Loucy (cell line): ENCODE results near the gene ZSWIM6.

Experiments
- H2AFZ ChIP-seq: fragments of 200-600 bp; sonication (generic); 2 replicates; pipeline ENCODE4 v1.6.0; 2016; ENCODE audit warnings: antibody characterized with exemption, mild to moderate bottlenecking, low read length, moderate library complexity
- H3F3A ChIP-seq: fragments of 200-600 bp; 2 replicates; pipeline ENCODE4 v1.6.0; 2016; ENCODE audit warnings: antibody characterized with exemption, low read depth, mild to moderate bottlenecking
- H3K27me3 ChIP-seq: fragments of 200-600 bp; sonication (generic); 2 replicates; pipeline ENCODE4 v1.6.1; 2014; ENCODE audit warnings: low read length, mild to moderate bottlenecking; ENCODE audit not compliant: insufficient read depth, poor library complexity, severe bottlenecking
- H3K36me3 ChIP-seq: fragments of 200-600 bp; sonication (generic); 2 replicates; pipeline ENCODE4 v1.6.1; 2016; ENCODE audit warnings: low read length; ENCODE audit not compliant: insufficient read depth
- H3K4me1 ChIP-seq: fragments of 200-600 bp; sonication (generic); 2 replicates; pipeline ENCODE4 v1.5.1; 2014; ENCODE audit warnings: low read length, mild to moderate bottlenecking; ENCODE audit not compliant: insufficient read depth, poor library complexity, severe bottlenecking
- H3K4me2 ChIP-seq: fragments of 200-600 bp; sonication (generic); 2 replicates; pipeline ENCODE4 v1.6.0; 2014; ENCODE audit warnings: antibody characterized with exemption, low read length, low read depth, mild to moderate bottlenecking; ENCODE audit not compliant: poor library complexity, severe bottlenecking
- H3K4me3 ChIP-seq: fragments of 200-600 bp; sonication (generic); 2 replicates; pipeline ENCODE4 v1.5.1; 2014; ENCODE audit warnings: low read length, mild to moderate bottlenecking, mixed read lengths; ENCODE audit not compliant: poor library complexity, severe bottlenecking
- H3K79me2 ChIP-seq: fragments of 200-600 bp; sonication (generic); 2 replicates; pipeline ENCODE4 v1.6.1; 2014; ENCODE audit warnings: low read length; ENCODE audit not compliant: insufficient read depth
- H3K9ac ChIP-seq: fragments of 200-600 bp; sonication (generic); 2 replicates; pipeline ENCODE4 v1.6.0; 2014; ENCODE audit warnings: mild to moderate bottlenecking, low read depth, low read length, moderate library complexity; ENCODE audit not compliant: poor library complexity, severe bottlenecking
- H3K9me2 ChIP-seq: fragments of 200-600 bp; sonication (generic); replicated peaks from 2 replicates; pipeline ENCODE4 v1.6.1; 2016; ENCODE audit warnings: low read depth, low read length, mixed read lengths
- H3K9me3 ChIP-seq: fragments of 200-600 bp; sonication (generic); 2 replicates; pipeline ENCODE4 v1.6.1; 2014; ENCODE audit warnings: mild to moderate bottlenecking, antibody characterized with exemption, low read length, low read depth; ENCODE audit not compliant: insufficient read depth
- H4K20me1 ChIP-seq: fragments of 200-600 bp; sonication (generic); 2 replicates; pipeline ENCODE4 v1.6.0; 2014; ENCODE audit warnings: antibody characterized with exemption, low read length, mild to moderate bottlenecking; ENCODE audit not compliant: insufficient read depth, poor library complexity, severe bottlenecking
- EZH2phosphoT487 ChIP-seq: fragments of 200-600 bp; IDR thresholded peaks from 2 replicates; pipeline ENCODE4 v1.6.1; 2018; ENCODE audit warnings: antibody characterized with exemption, mild to moderate bottlenecking, moderate library complexity, borderline replicate concordance
- TF ChIP-seq, protein P1 (sequence below): fragments of 200-600 bp; sonication (generic); conservative IDR thresholded peaks from 2 replicates; pipeline ENCODE4 v1.5.1; 2014; ENCODE audit warnings: mild to moderate bottlenecking, antibody characterized with exemption, low read length

The ZSWIM6 gene

DNA sequence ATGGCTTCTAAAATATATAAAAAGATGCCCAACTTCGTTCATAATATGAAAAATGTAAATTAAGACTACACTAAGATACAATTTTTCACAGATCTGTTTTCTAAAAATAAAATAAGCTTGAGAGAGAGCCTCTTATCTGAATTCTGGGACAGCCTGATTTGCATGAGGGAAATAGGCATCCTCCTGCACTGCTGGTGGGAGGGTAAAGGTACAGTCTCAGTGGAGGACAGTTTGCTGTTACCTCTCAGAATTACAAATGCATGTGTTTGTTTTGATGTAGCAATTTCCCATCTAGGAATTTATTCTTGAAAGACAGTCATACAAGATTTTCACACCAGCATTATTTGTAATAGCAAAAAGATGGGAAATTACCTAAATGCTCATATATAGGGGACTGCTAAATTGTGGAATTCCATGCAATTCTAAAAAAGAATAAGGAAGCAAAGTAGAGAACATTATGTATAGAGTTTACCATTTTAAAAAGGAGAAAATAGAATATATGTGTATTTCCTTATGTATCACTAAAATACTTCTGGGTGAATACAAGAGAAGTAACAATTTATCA lies 75.7 kb downstream of the ZSWIM6 start:
- Histone ChIP-seq H4K20me1 (peaks cover 42% of the 10 kb centered on the region), H2AFZ (no peak overlapping the region), H3K36me3 (no peaks in the 10 kb centered on the region), H3K79me2 (peaks cover 27% of the 10 kb centered on the region), H3F3A (no peaks in the 10 kb centered on the region), H3K9me3 (no peaks in the 10 kb centered on the region), H3K4me3 (no peak overlapping the region), H3K27me3 (no peaks in the 10 kb centered on the region), H3K9me2 (no peaks in the 10 kb centered on the region), H3K4me1 (peaks cover 12% of the 10 kb centered on the region), H3K9ac (no peak overlapping the region), H3K4me2 (peak overlapping the region; percentile 44)
- TF ChIP-seq, protein P1, sequence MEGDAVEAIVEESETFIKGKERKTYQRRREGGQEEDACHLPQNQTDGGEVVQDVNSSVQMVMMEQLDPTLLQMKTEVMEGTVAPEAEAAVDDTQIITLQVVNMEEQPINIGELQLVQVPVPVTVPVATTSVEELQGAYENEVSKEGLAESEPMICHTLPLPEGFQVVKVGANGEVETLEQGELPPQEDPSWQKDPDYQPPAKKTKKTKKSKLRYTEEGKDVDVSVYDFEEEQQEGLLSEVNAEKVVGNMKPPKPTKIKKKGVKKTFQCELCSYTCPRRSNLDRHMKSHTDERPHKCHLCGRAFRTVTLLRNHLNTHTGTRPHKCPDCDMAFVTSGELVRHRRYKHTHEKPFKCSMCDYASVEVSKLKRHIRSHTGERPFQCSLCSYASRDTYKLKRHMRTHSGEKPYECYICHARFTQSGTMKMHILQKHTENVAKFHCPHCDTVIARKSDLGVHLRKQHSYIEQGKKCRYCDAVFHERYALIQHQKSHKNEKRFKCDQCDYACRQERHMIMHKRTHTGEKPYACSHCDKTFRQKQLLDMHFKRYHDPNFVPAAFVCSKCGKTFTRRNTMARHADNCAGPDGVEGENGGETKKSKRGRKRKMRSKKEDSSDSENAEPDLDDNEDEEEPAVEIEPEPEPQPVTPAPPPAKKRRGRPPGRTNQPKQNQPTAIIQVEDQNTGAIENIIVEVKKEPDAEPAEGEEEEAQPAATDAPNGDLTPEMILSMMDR = no peak
- TF ChIP-seq EZH2phosphoT487 = no peak

DNA sequence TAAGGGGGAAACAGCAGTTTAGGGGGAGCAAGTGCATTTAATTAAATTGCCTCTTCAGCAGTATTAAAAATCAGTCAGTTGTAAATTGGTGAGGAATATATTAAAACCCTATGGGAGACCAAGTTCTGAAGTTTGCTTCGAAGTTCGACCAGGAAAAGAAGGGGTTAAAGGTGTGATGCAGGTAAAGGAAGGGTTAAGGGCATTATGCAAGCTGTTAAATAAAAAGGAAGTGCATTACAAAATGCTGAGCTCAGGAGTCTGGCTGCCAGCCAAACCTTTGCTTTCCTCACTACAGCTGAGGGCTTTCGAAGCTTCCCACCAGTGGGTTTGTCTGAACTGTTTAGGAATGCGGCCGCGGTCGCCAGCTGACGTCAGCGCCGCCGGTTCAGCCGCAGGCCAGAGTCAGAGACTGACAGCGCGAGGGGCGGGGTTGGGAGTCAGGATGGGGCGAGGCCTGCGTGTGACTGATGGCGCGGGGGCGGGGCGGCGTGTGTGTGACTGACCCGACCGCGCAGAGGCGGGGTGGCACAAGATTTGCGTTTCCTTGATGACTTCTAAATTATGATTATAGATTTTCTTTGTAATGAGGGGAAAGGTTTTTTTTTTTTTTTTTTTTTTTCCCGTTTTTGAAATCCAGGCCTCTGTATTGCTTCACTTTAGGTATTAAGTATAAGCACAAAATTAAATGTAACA lies 76.6 kb downstream of the ZSWIM6 start:
- Histone ChIP-seq H3K9me2 (no peaks in the 10 kb centered on the region), H3K27me3 (no peaks in the 10 kb centered on the region), H4K20me1 (peaks cover 38% of the 10 kb centered on the region), H2AFZ (no peak overlapping the region), H3K36me3 (no peaks in the 10 kb centered on the region), H3K79me2 (peaks cover 18% of the 10 kb centered on the region), H3K4me3 (peak overlapping the region; percentile 64), H3K4me2 (peak overlapping the region; percentile 78), H3F3A (no peaks in the 10 kb centered on the region), H3K9me3 (no peaks in the 10 kb centered on the region), H3K4me1 (peaks cover 12% of the 10 kb centered on the region), H3K9ac (peak overlapping the region; percentile 23)
- TF ChIP-seq, protein P1 = no peak
- no peak for TF ChIP-seq EZH2phosphoT487

DNA sequence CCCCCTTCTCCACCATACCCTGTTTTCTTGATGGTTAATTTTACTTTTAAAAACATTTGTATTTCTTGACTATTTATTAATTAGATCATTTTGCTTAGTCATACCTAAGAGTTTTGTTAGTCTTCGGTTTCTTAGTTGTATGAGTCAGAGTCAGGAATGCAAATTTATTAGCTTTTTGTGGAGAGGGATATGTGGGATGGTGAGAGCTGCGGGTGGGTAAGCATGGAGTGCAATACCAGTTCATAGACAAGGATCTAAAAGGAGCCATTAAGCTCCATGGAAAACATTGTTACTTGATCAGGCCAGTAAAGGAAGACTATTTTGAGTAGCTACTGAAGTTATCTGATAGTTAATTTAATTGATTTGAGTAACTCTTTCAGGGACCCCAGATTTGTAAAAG lies 77.5 kb downstream of the ZSWIM6 start:
- Histone ChIP-seq H4K20me1 (peaks cover 41% of the 10 kb centered on the region), H2AFZ (no peak overlapping the region), H3F3A (no peaks in the 10 kb centered on the region), H3K9ac (peak overlapping the region; percentile 23), H3K9me2 (no peaks in the 10 kb centered on the region), H3K9me3 (no peaks in the 10 kb centered on the region), H3K27me3 (no peaks in the 10 kb centered on the region), H3K79me2 (peaks cover 22% of the 10 kb centered on the region), H3K4me1 (peaks cover 20% of the 10 kb centered on the region), H3K4me2 (peak overlapping the region; percentile 78), H3K4me3 (peak overlapping the region; percentile 64), H3K36me3 (no peaks in the 10 kb centered on the region)
- TF ChIP-seq EZH2phosphoT487 = no peak
- TF ChIP-seq, protein P1 = no peak
